ENCODE measurements around the gene BPGM.
"Not testable (repeated sequence)": the region's sequence is repeated elsewhere in the genome, so short reads cannot be mapped to it uniquely, and the experiment has no call there.

The BPGM gene

GRCh38 chr7:134669388-134669787 is 22.7 kb downstream of the BPGM start:
- DNase-seq: no peak

- peak; percentile 45 for DNase-seq
These were observed 23.3 kb downstream of the BPGM start for GRCh38 chr7:134669845-134670373.

GRCh38 chr7:134671609-134672008 is 25.0 kb downstream of the BPGM start:
- DNase-seq: no peak

DNA sequence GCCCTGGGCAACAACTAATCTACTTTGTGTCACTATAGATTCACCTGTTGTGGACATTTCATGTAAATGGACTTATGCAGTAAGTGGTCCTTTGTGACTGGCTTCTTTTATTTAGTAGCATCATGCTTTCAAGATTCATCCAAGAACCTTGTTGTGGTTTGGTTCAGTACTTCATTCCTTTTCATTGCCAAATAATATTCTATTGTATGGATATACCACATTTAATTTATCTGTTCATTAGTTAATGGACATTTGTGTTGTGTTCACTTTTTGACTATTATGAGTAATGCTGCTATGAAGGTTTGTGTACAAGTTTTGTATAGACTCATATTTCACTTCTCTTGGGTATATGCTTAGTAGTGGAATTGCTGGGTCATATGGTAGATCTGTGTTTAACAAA is 27.8 kb downstream of the BPGM start:
- no peak for DNase-seq

DNA sequence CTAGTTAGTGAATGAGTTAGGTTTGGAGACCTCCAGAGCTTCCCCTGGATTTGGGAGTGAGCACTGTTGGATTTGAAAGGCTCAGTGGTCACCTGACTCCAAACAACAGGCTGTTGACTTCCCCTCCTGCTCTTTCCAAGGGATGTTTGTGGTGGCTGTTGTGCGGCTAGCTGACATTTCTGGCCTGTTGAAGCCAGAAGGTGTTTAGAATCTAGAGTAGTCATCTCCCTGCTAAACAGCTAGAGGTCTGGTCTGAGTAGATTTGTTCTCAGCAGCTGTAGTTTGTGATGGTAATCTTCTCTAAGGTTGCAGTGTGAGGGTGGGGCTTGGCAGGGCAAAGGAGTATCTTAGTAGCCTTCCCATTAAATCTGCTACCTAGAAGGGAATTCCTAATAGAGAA is 30.1 kb downstream of the BPGM start:
- no peak for DNase-seq

DNA sequence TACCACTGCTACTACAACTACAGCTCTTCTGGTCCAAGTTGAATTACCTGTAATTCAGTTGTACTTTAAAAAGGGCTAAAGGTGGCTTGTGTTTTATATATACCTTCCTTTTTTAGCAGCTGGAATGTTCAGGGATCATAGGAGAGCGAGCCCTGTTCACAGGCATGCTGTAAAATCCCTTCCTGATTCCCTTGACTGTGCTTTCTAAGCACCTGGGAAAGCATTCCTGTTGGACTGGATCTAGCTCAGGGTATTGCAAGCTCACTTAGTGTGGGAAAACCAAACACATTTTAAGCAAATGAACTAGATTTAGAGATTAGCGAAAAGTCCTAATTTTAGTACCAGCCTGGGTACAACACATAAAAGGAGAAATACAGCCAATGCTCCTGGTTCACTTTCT is 31.5 kb downstream of the BPGM start:
- DNase-seq: no peak

DNA sequence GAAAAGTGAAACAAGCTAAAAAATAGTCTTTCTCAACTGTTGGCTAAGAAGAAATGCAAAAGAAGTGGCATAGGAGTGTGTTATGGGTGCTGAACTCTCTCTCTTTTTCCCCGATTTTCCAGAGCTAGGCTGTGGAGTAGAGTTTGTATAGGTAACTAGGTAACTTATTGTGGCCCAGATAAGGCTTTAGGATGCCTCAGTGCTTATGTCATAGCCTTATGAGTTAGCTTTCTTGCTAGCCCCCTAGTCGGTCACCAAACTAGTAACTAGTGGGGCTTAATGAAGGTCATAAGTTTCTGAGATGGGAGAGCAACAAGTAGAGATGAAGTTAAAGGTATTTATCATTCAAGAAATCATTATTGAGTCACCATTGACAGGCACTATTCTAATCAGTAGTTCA is 32.4 kb downstream of the BPGM start:
- DNase-seq: no peak

DNA sequence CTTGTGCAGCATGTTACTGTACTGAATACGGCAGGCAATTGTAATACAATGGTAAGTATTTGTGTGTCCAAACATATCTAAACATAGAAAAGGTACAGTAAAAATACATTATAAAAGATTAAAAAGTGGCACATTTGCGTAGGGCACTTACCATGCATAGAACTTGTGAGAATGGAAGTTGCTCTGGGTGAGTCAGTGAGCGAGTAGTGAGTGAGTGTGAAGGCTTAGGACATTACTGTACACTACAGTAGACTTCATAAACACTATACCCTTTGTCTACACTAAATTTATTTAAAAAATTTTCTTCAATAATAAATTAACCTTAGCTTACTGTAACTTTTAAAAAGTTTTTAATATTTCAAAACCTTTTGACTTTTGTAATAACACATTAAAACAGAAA is 37.5 kb downstream of the BPGM start:
- DNase-seq: no peak

GRCh38 chr7:134685250-134685649 is 38.6 kb downstream of the BPGM start:
- DNase-seq: no peak

DNA sequence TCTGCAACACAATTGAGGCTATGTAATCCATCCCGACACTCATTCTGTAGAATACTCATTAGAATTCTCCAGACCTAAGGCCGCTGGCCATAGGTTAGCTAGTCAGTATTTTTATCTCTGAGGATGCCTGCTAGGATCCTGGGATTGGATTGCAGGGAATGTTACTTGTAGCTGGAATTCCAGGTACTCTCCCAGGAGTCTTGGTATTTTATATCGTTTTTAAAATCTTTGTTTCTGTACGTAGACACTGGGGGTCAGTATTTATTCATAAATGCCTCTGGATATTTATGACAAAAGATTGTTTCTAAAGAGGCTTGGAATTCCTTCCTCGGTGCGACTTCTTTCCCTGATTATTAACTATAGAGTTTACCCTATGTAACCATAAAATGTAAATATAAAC is 40.1 kb downstream of the BPGM start:
- no peak for DNase-seq

DNA sequence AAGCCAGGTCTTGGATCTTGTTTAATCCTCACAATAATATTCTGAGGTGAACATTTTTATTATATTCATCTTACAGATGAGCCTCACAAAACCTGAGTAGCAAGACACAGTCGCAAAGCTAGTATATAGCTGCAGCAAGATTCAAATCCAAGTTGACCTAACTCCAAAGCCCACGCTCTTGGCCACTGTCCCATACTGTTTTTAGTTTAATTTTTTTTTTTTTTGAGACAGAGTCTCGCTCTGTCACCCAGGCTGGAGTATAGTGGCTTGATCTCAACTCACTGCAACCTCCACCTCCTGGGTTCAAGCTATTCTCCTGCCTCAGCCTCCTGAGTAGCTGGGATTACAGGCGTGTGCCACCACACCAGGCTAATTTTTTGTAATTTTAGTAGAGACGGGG is 42.9 kb downstream of the BPGM start:
- not testable (repeated sequence) for DNase-seq

GRCh38 chr7:134690016-134690415 is 43.4 kb downstream of the BPGM start:
- no peak for DNase-seq

DNA sequence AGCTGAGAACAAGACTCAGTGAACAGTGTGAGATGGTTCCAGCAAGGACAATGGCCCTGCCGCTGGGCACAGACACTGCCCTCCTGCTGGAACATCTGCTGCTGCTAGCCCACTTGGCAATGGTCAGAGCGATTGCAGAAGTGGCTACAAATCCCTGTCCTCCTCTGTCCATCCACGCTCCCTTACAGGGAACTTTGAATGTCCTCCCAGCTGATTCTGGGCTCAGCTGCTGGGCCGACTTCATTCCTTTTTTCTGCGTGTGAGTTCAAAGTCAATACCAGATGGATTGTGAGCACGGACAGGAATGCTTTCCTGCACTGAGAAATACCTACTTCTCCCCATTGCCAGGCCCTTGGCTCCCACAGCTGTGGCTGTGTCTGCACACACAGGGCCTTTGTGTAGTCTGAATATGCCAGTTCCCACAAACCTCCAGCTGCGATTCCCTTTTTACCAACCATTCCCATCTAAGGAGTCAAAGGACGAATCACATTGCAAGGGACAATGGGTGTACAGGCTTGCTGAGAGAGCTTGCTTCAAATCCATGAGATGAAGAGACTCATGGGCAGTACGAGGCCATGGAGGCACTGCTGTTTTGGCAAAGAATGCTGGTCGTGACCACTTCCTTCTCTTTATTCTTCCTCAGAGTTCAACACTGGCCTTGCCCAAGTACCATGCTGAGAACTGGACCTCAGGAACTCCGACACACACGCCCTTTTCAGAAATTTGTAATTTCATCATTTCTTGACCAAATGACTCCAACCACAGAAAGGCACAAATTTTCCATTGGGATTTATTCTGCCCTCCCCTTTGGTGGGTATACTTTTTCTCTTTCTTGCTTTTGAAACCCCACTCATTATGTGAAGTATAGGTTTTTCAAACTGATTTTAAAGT is 44.2 kb downstream of the BPGM start:
- no peak for DNase-seq

DNA sequence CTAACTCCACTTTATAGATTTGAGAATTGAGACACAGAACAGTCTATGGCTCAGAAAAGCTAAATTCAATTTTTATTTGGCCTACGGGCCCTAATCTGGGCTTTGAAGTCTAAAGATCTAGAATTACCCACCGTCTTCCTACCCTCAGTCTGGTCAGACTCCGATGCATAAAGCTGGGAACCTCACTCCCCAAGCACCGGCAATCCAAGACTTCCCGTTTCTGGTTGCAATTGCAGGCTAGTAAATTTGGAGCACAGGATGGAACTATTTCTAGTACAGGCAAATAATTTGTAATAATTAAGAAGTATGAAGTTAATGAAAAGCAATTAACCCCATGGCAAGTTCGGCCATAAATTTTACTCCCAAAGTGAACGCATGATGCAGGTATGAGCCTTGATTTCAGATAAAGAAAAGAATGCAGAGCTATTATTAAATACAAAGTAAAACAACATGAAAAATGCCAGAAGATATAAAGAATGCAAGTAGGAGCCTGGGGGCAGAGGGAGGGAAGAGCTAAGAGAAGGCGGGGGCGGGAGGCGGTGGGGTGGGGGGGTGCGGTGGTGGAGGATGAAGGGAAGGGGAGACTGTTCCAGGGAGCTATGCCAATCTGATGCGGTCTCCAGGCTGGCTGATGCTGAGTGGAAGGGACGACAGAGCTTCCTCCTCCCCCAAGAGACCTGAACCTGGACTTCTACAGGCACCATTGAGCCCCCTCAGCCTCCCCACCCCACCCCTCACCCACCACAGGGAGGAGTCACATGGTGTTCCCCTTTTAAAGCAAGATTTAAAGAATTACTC is 45.1 kb downstream of the BPGM start:
- DNase-seq: peak; percentile 5

GRCh38 chr7:134692344-134692705 is 45.7 kb downstream of the BPGM start:
- no peak for DNase-seq

DNA sequence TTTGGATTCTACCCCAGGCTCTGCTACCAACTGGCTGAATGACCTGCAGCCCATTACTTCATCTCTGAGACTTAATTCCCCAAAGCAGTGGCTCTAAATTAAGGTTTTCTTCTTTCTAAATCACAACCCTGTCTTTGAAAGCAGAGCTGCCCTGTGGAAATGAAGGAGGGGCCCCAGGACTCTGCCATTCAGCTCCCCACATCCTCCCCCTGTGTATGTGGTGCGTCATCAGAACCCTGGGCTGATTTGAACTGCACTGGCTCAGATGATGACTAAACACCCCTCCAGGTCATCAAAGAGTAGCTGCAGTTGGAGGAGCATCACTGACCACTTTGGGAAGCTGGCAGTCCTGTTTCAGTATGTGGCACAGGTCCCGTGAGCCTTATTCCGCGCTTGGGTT is 46.6 kb downstream of the BPGM start:
- peak; percentile 65 for DNase-seq

DNA sequence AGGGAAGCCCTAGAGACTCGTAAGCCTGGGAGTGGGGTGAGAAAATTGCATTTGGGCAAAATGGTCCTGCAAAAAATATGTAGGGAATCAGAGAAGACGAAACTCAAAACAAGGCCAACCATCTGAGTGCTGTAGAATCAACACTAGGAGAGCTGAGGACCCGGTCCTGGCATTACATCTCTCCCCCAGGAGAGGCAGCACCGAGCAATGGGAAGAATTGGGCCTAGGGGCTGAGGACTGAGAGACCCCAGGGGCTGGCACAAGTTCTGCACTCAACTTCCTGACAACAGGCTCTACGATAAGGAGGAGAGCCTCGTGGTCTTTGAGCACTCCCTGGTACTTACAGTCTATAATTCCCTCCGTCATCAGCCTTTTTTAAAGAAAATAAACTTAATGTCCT is 47.6 kb downstream of the BPGM start:
- DNase-seq: no peak

- DNase-seq: no peak
These were observed 48.1 kb downstream of the BPGM start for GRCh38 chr7:134694767-134695166.

DNA sequence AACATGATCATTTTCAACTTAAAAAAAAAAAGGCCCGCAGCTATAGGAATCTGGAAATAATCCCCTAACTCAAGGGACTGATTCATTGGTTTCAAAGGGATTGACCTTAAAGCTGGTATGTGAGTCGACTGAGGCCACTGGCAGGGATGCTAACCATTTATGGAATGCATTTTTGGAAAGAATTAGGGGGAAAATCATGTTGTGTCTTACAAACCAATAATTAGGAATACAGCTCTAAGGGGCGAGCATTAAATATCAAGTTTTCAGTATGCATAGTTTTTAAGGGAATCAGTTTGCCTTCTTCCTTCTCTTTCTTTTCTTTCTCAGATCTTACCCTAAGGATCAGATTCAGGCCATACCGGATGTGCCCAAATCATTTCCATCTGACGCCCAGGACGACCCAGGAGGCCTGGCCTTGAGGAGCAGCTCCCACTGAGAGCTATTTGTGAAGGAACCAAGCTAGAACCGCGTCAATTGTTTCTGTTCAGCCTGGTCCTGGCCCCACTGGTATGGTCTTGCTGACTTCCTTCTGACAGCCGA is 48.7 kb downstream of the BPGM start:
- no peak for DNase-seq

GRCh38 chr7:134696261-134696660 is 49.6 kb downstream of the BPGM start:
- DNase-seq: no peak

DNA sequence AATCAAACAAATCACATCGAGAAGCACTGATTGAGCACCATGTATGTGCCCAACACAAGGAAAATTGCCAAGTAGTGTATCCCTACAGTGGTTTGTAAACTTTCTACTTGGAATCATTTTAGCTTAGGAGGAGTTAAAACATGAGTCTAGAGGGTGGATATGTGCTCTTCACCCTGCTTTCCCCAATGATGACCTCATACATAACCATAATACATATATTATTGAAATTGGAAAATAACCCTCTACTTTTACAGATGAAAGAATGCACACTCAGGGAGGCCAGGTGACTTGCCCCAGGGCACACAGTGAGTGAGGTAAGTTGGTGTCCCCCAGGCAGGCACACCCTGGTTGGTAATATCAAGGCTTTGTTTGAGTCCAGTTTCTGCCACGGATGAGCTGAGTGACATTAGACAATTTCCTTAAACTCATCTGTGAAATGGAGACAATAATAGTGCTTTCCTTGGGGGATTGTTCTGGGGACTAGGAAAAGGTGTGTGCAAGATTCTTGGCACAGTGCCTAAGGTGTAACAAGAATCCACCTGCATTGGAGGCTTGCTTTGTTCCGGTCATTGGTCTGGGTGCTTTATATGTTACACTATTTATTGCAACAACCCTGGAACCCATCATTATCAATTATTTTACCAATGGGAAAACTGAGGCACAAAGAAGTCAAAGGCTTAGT is 50.7 kb downstream of the BPGM start:
- DNase-seq: no peak

GRCh38 chr7:134698481-134698880 is 51.8 kb downstream of the BPGM start:
- no peak for DNase-seq

Measured in T1000 (cell line).